Regular cardiac myocyte (primary cell): Measurements from ENCODE around the gene LCN9. TPM values are rescaled to one million over a fixed set of nuclear protein-coding genes. Genes with fewer than 3 reads are reported as not detected.

Experiments used
- total RNA-seq: library from RNA; depleted of rRNA; stranded (reverse); fragments of >200 nt; gene quantifications from 2 replicates; pipeline ENCODE4 v1.2.3, GENCODE V29; 2014

The LCN9 gene, protein sequence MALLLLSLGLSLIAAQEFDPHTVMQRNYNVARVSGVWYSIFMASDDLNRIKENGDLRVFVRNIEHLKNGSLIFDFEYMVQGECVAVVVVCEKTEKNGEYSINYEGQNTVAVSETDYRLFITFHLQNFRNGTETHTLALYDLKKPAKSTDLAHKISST
- total RNA-seq, result not detected in 2 replicates

GRCh38 chr9:135662758-135663450, at the start of gene LCN9:
Gene LCN9 (plus strand): TSS chr9:135663309. CDS start chr9:135663322, 13 bp downstream.

DNA sequence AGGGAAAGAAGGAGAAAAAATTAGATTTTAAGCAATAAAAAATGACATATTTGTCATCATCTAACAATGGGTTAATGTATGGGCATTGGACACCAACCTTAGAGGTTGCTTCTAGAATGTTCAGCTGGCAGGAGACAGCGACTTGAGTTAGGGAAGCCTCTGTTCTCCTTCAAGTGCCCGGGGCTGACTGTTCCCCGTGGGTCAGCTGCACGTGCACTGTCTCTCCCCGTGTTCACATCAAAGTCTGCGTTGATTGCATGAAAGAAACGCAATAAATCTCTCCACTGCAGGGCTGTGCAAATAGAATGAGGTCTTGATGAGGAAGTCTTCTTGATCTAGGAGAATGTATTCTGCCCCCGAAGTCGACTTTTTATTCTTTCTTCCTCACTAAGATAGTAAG, 23.9 kb upstream of the LCN9 start, which contains the start of gene GLT6D1:
Gene GLT6D1 (minus strand): TSS at position 345 of the 400 bp plus-strand sequence. CDS start 353 bp downstream, outside the sequence.

GRCh38 chr9:135699440-135699839, 36.3 kb downstream of the LCN9 start, which contains the start of gene SOHLH1:
Gene SOHLH1 (minus strand): TSS chr9:135699481. CDS start chr9:135699467, 14 bp downstream.

GRCh38 chr9:135701959-135702721, 39.0 kb downstream of the LCN9 start, which contains the start of gene KCNT1:
Gene KCNT1 (plus strand): TSS chr9:135702185. CDS start chr9:135702259, 74 bp downstream.

Other genes with a start within 250 kb of the LCN9 start
- gene PPP1R26, start 183.5 kb upstream of the LCN9 start, total RNA-seq, result 11.0 and 13.2 TPM in 2 replicates
- gene MRPS2, start 162.6 kb upstream of the LCN9 start, total RNA-seq, result 9.6 and 19.9 TPM in 2 replicates
- gene LCN1, start 141.9 kb upstream of the LCN9 start, total RNA-seq, result under 0.01 TPM in 1 of 2 replicates, not detected in the other
- not detected in 2 replicates for gene OBP2A, start 117.2 kb upstream of the LCN9 start, total RNA-seq
- not detected in 2 replicates for gene PAEP, start 101.6 kb upstream of the LCN9 start, total RNA-seq
- gene GLT6D1, start 23.8 kb upstream of the LCN9 start, total RNA-seq, result not detected in 2 replicates
- not detected in 2 replicates for gene SOHLH1, start 36.2 kb downstream of the LCN9 start, total RNA-seq
- not detected in 2 replicates for gene KCNT1, start 38.9 kb downstream of the LCN9 start, total RNA-seq
- 14.9 and 24.9 TPM in 2 replicates for gene CAMSAP1, start 244.2 kb downstream of the LCN9 start, total RNA-seq